ENCODE measurements around the gene DAB2IP. TPM values are rescaled to one million over a fixed set of nuclear protein-coding genes. Genes with fewer than 3 reads are reported as not detected.
"Not testable (repeated sequence)": the region's sequence is repeated elsewhere in the genome, so short reads cannot be mapped to it uniquely, and the experiment has no call there.

The DAB2IP gene
- total RNA-seq, 6 experiments from 2014 or later: 15.1 to 21.6 (median 19.0) TPM

- TF ChIP-seq, protein P1, sequence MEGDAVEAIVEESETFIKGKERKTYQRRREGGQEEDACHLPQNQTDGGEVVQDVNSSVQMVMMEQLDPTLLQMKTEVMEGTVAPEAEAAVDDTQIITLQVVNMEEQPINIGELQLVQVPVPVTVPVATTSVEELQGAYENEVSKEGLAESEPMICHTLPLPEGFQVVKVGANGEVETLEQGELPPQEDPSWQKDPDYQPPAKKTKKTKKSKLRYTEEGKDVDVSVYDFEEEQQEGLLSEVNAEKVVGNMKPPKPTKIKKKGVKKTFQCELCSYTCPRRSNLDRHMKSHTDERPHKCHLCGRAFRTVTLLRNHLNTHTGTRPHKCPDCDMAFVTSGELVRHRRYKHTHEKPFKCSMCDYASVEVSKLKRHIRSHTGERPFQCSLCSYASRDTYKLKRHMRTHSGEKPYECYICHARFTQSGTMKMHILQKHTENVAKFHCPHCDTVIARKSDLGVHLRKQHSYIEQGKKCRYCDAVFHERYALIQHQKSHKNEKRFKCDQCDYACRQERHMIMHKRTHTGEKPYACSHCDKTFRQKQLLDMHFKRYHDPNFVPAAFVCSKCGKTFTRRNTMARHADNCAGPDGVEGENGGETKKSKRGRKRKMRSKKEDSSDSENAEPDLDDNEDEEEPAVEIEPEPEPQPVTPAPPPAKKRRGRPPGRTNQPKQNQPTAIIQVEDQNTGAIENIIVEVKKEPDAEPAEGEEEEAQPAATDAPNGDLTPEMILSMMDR (IDR thresholded peaks at IDR 0.05): no peak
- no peak for TF ChIP-seq POLR2A (IDR thresholded peaks at IDR 0.05)
- DNase-seq (peak in 2 of 3 donors; percentile 48 to 70), ATAC-seq (peak; percentile 40 to 56 (median 48))
- H3K27ac ChIP-seq: peak overlapping the region in 2 of 3 donors; percentile 61 to 67
- intact Hi-C loops (cut with DNase I): no loop called here
- H3K9me3 ChIP-seq: no peaks in the 10 kb centered on the region
- H3K36me3 ChIP-seq: no peaks in the 10 kb centered on the region
- H3K4me3 ChIP-seq: peak overlapping the region in 1 of 3 donors; percentile 9
- WGBS (ENCODE audit: insufficient coverage, low coverage, low lambda C conversion rate, missing lambda C conversion rate): 10% methylated on average over 9 of the region's 9 CpGs
- no peaks in the 10 kb centered on the region for H3K27me3 ChIP-seq
- peaks cover 0 to 56% (median 11%) of the 10 kb centered on the region in 4 donors for H3K4me1 ChIP-seq
Measured at GRCh38 chr9:121612511-121612998, 38.9 kb upstream of the DAB2IP start.

- Histone ChIP-seq H3K36me3 (no peaks in the 10 kb centered on the region), H3K27me3 (no peaks in the 10 kb centered on the region), H3K9me3 (no peaks in the 10 kb centered on the region), H3K4me3 (no peak overlapping the region), H3K27ac (peak overlapping the region in 1 of 3 donors; percentile 67), H3K4me1 (peaks cover 0 to 55% (median 11%) of the 10 kb centered on the region in 4 donors)
- WGBS (ENCODE audit: insufficient coverage, low coverage, low lambda C conversion rate, missing lambda C conversion rate): 36% methylated on average over 10 of the region's 11 CpGs
- intact Hi-C loops (cut with DNase I): no loop called here
- peak in 1 of 4 donors; percentile 3 for ATAC-seq
- no peak for DNase-seq
- TF ChIP-seq, protein P1 (IDR thresholded peaks at IDR 0.05): no peak
- TF ChIP-seq POLR2A (IDR thresholded peaks at IDR 0.05): no peak
Measured at GRCh38 chr9:121613009-121613752, 38.3 kb upstream of the DAB2IP start.

DNA sequence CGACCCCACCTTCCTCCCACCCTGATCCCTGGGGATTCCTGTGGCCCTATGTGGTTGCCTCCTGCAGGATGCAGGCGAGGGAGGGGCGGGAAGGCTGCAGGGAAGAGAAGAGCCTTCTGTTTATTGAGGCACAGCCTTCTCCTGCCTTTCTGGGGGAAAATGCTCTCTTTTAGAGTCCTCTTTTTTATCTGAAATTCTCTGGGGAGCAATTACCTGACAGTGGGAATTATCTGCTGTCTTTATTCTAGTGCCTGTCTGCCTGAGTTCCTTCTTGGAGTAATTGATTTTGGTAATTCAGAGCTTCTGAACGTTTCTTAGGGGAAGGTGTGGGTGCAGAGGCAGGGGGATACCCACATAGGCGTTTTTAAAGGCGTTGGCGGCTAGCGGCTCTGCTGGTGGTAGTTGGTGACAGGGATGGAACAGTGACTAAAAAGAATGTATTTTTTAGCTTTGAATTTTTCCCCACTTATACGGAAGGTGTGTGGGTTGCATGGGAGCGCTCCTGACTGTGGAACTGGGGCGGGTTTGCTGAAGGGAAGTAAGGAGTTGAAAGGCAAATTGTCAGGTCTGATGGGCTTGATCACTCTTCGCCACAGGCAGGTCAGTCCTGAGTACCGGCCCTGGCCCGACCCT lies 35.2 kb upstream of the DAB2IP start:
- no peak for TF ChIP-seq POLR2A (IDR thresholded peaks at IDR 0.05)
- TF ChIP-seq, protein P1 (IDR thresholded peaks at IDR 0.05): no peak

DNA sequence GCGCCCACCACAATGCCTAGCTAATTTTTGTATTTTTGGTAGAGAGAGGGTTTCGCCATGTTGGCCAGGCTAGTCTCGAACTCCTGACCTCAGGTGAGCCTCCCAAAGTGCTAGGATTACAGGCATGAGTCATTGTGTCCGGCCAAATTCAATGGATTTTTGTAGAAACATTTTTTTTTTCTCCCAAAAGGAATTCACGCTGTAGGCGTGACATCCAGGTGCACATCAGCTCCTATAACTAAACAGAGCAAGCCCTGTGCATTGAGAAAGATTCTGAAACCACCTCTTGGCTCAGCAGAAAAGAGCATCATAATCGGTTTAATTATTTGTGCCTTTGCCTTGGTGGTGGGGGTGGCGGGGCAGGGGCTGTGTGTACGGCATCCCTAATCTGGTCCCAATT lies 32.9 kb upstream of the DAB2IP start:
- peaks cover 0 to 43% (median 12%) of the 10 kb centered on the region in 4 donors for H3K4me1 ChIP-seq
- H3K9me3 ChIP-seq: no peaks in the 10 kb centered on the region
- H3K27me3 ChIP-seq: no peaks in the 10 kb centered on the region
- ATAC-seq (no peak), DNase-seq (no peak)
- TF ChIP-seq POLR2A (IDR thresholded peaks at IDR 0.05): no peak
- TF ChIP-seq, protein P1 (IDR thresholded peaks at IDR 0.05): no peak
- H3K36me3 ChIP-seq: no peaks in the 10 kb centered on the region
- H3K4me3 ChIP-seq: no peak overlapping the region
- intact Hi-C loops (cut with DNase I): no loop called here
- 83% methylated on average over 9 of the region's 9 CpGs for WGBS (ENCODE audit: insufficient coverage, low coverage, low lambda C conversion rate, missing lambda C conversion rate)
- H3K27ac ChIP-seq: no peak overlapping the region

More for the DNA sequence above, 35.2 kb upstream of the DAB2IP start:
- Histone ChIP-seq H3K4me1 (peaks cover 0 to 44% (median 6%) of the 10 kb centered on the region in 4 donors), H3K4me3 (no peak overlapping the region), H3K27me3 (no peaks in the 10 kb centered on the region), H3K36me3 (no peaks in the 10 kb centered on the region), H3K9me3 (no peaks in the 10 kb centered on the region), H3K27ac (no peak overlapping the region)
- ATAC-seq (no peak), DNase-seq (no peak)
- intact Hi-C loops (cut with DNase I): no loop called here
- 83% methylated on average over 10 of the region's 14 CpGs for WGBS (ENCODE audit: insufficient coverage, low coverage, low lambda C conversion rate, missing lambda C conversion rate)

- peaks cover 0 to 43% (median 12%) of the 10 kb centered on the region in 4 donors for H3K4me1 ChIP-seq
- WGBS (ENCODE audit: insufficient coverage, low coverage, low lambda C conversion rate, missing lambda C conversion rate): 77% methylated on average over 3 of the region's 7 CpGs
- H3K27ac ChIP-seq; DNase-seq; H3K9me3 ChIP-seq; ATAC-seq; intact Hi-C loops (cut with DNase I); H3K27me3 ChIP-seq; H3K36me3 ChIP-seq; H3K4me3 ChIP-seq: not testable (repeated sequence)
Measured at GRCh38 chr9:121618910-121619309, 32.5 kb upstream of the DAB2IP start.
